NT2/D1 (cell line): Measurements from ENCODE around the gene SMIM35.

Experiments
- DNase-seq: peaks from one replicate; pipeline ENCODE4 v3.0.0-alpha.2; 2011; ENCODE audit warnings: low read depth, low spot score
- H3K27me3 ChIP-seq: 2 replicates; pipeline ENCODE4 v1.6.0; 2011; ENCODE audit warnings: mild to moderate bottlenecking; ENCODE audit not compliant: insufficient read length, insufficient read depth
- H3K36me3 ChIP-seq: 2 replicates; pipeline ENCODE4 v1.6.1; 2011; ENCODE audit warnings: mild to moderate bottlenecking, low read length, mixed read lengths; ENCODE audit not compliant: insufficient read depth, insufficient read length
- H3K4me1 ChIP-seq: 2 replicates; pipeline ENCODE4 v1.5.1; 2011; ENCODE audit not compliant: insufficient read depth, insufficient read length
- H3K4me3 ChIP-seq: 2 replicates; pipeline ENCODE4 v1.5.1; 2011; ENCODE audit warnings: low read depth; ENCODE audit not compliant: insufficient read length
- H3K9ac ChIP-seq: 2 replicates; pipeline ENCODE4 v1.6.0; 2011; ENCODE audit warnings: low read depth; ENCODE audit not compliant: insufficient read length
- H3K9me3 ChIP-seq: 2 replicates; pipeline ENCODE4 v1.5.1; 2011; ENCODE audit warnings: mild to moderate bottlenecking, low read length; ENCODE audit not compliant: insufficient read depth
- SUZ12 ChIP-seq: IDR thresholded peaks from 2 replicates; pipeline ENCODE4 v1.6.1; 2011; ENCODE audit not compliant: insufficient read length, insufficient read depth; ENCODE audit errors: extremely low read depth
- YY1 ChIP-seq: IDR thresholded peaks from 2 replicates; pipeline ENCODE4 v1.6.1; 2011; ENCODE audit not compliant: insufficient read length, insufficient read depth
- ZNF274 ChIP-seq: IDR thresholded peaks from 2 replicates; pipeline ENCODE4 v1.6.1; 2011; ENCODE audit warnings: mild to moderate bottlenecking, low read depth, low read length

The SMIM35 gene

DNA sequence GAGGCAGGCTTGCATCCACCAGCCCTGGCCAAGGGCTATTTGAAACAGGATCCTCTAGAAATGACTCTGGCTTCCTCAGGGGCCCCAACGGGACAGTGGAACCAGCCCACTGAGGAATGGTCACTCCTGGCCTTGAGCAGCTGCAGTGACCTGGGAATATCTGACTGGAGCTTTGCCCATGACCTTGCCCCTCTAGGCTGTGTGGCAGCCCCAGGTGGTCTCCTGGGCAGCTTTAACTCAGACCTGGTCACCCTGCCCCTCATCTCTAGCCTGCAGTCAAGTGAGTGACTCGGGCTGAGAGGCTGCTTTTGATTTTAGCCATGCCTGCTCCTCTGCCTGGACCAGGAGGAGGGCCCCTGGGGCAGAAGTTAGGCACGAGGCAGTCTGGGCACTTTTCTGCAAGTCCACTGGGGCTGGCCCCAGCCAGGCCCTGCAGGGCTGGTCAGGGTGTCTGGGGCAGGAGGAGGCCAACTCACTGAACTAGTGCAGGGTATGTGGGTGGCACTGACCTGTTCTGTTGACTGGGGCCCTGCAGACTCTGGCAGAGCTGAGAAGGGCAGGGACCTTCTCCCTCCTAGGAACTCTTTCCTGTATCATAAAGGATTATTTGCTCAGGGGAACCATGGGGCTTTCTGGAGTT is 87.3 kb downstream of the SMIM35 start:
- TF ChIP-seq SUZ12 (no peak), YY1 (no peak), ZNF274 (no peak)
- H3K27me3 ChIP-seq: no peaks in the 10 kb centered on the region

GRCh38 chr11:117998664-117999353 is 88.0 kb downstream of the SMIM35 start:
- TF ChIP-seq ZNF274 (no peak), YY1 (no peak), SUZ12 (no peak)
- H3K9me3 ChIP-seq: peaks cover 2% of the 10 kb centered on the region; the same call in 1 of the 2 replicates
- peaks cover 13% of the 10 kb centered on the region for H3K4me1 ChIP-seq
- H3K9ac ChIP-seq: no peak overlapping the region
- H3K4me3 ChIP-seq: no peak overlapping the region
- H3K36me3 ChIP-seq: no peaks in the 10 kb centered on the region
- no peaks in the 10 kb centered on the region for H3K27me3 ChIP-seq
- DNase-seq: no peak

More for the DNA sequence above, 87.3 kb downstream of the SMIM35 start:
- Histone ChIP-seq H3K36me3 (no peaks in the 10 kb centered on the region), H3K9me3 (peaks cover 6% of the 10 kb centered on the region; the same call in 1 of the 2 replicates), H3K4me3 (no peak overlapping the region), H3K4me1 (peaks cover 8% of the 10 kb centered on the region), H3K9ac (no peak overlapping the region)
- DNase-seq: no peak

- Histone ChIP-seq H3K4me3 (no peak overlapping the region), H3K36me3 (no peaks in the 10 kb centered on the region), H3K4me1 (peaks cover 12% of the 10 kb centered on the region), H3K27me3 (no peaks in the 10 kb centered on the region), H3K9ac (no peak overlapping the region), H3K9me3 (no peaks in the 10 kb centered on the region)
- TF ChIP-seq SUZ12 (no peak), ZNF274 (no peak), YY1 (no peak)
- no peak for DNase-seq
Observed at GRCh38 chr11:117997823-117998579, 88.8 kb downstream of the SMIM35 start.

GRCh38 chr11:117997406-117997805 is 89.4 kb downstream of the SMIM35 start:
- H3K9me3 ChIP-seq: no peaks in the 10 kb centered on the region
- no peak for DNase-seq
- no peaks in the 10 kb centered on the region for H3K27me3 ChIP-seq
- no peak for TF ChIP-seq ZNF274
- TF ChIP-seq SUZ12: no peak
- TF ChIP-seq YY1: no peak
- H3K4me1 ChIP-seq: peaks cover 11% of the 10 kb centered on the region
- no peak overlapping the region for H3K9ac ChIP-seq
- no peak overlapping the region for H3K4me3 ChIP-seq
- H3K36me3 ChIP-seq: no peaks in the 10 kb centered on the region

- H3K4me3 ChIP-seq: no peak overlapping the region
- H3K36me3 ChIP-seq: no peaks in the 10 kb centered on the region
- peaks cover 11% of the 10 kb centered on the region for H3K4me1 ChIP-seq
- H3K9ac ChIP-seq: no peak overlapping the region
- TF ChIP-seq SUZ12 (no peak), YY1 (no peak), ZNF274 (no peak)
- H3K9me3 ChIP-seq: no peaks in the 10 kb centered on the region
- no peak for DNase-seq
- H3K27me3 ChIP-seq: no peaks in the 10 kb centered on the region
Observed at GRCh38 chr11:117996058-117996457, 90.7 kb downstream of the SMIM35 start.

DNA sequence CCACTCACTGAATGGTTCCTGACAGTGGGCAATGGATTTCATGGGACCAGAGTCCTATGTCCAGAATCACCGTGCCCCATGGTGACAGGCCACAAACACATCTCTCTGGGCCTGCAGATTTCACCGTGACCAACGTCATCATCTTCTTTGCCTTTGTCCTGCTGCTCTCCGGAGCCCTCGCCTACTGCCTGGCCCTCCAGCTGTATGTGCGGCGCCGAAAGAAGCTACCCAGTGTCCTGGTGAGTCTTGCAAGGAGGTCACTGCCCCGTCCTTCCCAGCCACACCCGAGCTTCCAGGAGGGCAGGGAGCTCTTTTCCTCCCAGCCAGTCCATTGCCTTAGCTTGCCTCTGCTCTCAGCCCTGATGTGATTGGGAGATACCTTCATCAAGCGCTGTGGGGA is 91.3 kb downstream of the SMIM35 start:
- no peak overlapping the region for H3K9ac ChIP-seq
- H3K27me3 ChIP-seq: no peaks in the 10 kb centered on the region
- H3K4me1 ChIP-seq: peaks cover 11% of the 10 kb centered on the region
- no peaks in the 10 kb centered on the region for H3K9me3 ChIP-seq
- no peak for DNase-seq
- TF ChIP-seq ZNF274 (no peak), YY1 (no peak), SUZ12 (no peak)
- H3K4me3 ChIP-seq: no peak overlapping the region
- no peaks in the 10 kb centered on the region for H3K36me3 ChIP-seq

DNA sequence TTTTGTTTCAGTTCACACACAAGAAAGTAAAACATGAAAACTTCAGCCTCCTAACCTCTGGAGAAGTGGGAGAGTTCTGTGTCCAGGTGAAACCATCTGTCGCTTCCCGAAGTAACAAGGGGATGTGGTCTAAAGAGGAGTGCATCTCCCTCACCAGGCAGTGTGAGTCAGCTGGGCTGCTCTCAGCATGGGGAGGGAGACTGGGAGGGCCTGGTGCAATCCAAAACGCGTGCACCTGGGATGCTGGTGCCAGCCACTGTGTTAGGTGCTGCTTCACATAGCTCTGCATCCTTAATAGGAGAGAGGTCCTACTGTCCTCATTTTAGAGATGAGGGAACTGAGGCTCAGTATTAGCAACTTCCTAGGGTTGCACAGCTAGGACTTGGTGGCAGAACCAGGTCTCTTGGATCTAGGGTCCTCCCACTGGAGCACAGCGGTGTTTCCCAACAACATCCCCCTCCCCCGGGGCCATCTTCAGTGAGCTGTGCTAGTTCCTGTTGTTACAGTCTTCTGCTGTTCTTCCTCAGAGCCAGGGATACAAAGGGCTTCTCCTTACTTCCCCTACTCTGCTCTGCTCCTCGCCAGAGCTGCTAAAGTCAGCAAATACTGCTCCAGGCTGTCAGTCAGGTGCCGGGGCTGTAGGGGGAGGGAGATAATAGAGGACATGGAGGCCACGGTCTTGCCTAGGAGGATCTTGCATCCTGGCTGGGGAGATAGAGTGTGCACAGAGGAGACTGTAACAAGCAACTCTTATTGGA is 92.6 kb downstream of the SMIM35 start:
- Histone ChIP-seq H3K4me3 (no peak overlapping the region), H3K27me3 (no peaks in the 10 kb centered on the region), H3K9ac (no peak overlapping the region), H3K9me3 (no peaks in the 10 kb centered on the region), H3K36me3 (no peaks in the 10 kb centered on the region), H3K4me1 (peaks cover 7% of the 10 kb centered on the region)
- DNase-seq: no peak
- TF ChIP-seq YY1 (no peak), ZNF274 (no peak), SUZ12 (no peak)
